CD4-positive, alpha-beta T cell treated with Interleukin-15 for 1 hour (primary cell): Measurements from ENCODE around the gene PPP3CA.

Experiments
- DNase-seq: peaks from one replicate; pipeline ENCODE4 v3.0.0-alpha.2; 2020

The PPP3CA gene

DNA sequence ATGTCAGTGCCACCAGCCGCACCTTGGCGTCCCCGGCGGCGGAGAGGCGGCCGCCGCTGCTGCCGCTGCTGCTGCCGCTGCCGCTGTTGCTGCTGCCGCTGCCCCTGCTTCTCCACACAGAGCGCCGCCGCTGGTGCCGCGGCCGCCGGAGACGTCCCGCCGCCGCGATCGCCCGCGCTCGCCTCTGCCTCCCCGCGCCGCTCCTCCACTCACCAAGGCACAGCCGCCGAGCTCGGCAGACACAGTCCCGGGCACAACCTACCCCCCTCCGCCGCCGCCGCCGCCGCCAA, at the start of gene PPP3CA:
Gene PPP3CA (minus strand): TSS at position 260 of the 290 bp plus-strand sequence.
- no peak for DNase-seq

DNA sequence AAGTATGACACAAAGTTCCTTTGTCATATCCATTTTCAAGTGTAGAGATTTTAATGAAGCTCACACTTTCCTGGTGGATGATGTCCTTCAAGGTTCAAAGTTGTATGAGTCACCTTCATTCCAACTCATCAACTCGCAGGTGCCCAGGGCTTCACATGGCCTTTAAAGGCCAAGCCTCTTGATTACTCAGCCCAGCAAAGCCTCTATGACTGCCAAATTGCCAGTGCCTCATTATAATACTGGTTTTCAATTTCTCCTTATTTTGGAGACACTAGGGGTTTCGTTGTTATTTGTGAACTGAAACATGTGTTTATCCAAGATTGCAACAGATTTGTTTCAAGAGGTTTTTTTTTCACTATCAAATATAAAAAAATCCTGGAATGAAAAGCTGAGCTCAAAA, 45.9 kb upstream of the PPP3CA start:
- no peak for DNase-seq

GRCh38 chr4:101370663-101371210, 23.4 kb upstream of the PPP3CA start:
- no peak for DNase-seq

- no peak for DNase-seq
Measured at GRCh38 chr4:101367201-101367600, 19.9 kb upstream of the PPP3CA start.

DNA sequence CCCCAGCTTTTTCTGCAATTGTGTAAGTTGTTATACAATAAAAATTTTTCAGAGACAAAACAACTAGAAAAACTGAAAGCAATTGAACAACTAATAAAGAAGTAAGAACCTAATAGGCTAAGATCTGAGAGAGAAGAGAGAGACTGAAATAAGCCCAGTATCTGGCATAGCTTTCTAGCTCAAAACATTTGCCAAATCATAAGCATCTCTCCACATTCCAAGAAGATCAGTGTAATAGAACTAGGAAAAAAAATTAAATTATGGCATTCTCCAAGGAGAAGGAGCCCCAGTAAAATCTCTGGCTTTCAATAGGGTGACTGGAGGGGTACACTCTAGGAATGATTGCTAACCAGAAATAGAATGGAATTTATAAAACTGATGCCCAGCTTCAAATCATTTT, 19.0 kb upstream of the PPP3CA start:
- DNase-seq: no peak

DNA sequence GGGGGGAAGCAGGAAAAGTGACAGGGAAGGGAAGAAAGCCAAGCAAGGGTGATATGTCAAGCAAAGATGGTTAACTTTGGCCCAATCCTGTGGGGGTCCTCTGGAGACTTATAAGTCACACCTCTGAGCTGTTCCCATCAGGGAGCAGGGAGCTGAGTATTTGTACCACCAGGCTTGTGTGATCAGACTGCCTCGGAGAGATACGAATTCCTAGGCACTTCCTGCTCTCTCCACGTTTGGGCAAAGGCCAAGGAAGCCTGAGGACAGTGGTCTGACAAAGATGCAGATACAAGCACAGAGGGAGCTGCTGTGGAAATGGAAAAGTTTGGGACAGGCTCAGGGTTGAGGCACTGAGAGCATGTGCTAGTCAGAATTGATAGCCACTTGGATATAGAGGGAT, 10.4 kb upstream of the PPP3CA start:
- no peak for DNase-seq

DNA sequence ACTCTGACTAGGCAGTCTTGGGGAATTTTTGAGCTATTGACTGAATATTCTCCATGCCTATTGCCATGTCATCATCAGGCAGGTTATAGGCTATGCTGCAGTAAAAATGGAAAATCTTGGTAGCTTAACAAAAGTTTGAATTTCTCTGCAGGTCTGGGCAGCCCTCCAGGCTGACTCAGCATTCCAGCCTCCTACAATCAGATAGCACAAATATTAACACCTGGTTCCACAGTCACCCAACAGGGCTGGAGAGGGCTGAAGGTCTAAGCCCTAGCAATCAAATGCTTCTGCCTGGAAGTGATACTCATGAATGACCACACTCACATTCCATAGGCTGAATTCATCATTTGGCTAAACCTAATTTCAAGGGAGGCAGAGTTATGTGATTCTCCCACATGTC, 9.6 kb upstream of the PPP3CA start:
- no peak for DNase-seq

- DNase-seq: no peak
Measured at GRCh38 chr4:101355767-101356702, 8.7 kb upstream of the PPP3CA start.

DNA sequence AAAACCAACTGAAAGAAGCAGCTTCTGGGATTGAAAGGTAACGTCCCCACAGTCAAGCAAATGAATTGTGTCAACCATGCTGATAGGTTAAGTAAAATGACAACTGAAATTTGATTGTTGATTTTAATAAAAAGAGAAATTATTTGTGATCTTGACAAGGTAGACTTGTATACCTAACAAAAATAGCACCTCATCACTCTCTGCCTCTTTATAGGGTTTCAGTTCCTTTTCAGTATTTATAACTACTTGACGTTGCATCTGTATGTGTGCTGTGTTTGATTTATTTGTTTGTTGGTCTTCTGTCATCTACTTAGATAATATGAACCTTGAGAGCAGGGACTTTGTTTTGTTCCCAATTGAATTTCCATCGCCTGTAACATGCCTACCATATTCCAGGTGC, 7.9 kb upstream of the PPP3CA start:
- no peak for DNase-seq

DNA sequence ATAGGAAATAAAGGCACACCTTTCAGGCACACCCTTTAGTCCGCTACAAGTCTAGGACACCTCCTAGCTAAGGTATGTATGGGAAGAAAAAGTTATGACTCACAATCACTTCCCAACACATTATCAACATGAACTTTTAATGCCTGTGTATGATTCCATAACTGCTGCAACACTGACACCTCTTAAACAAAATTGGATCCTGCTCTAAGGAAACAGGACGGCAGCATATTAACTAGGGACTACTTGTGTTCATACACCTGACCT, 2.4 kb upstream of the PPP3CA start:
- no peak for DNase-seq

- no peak for DNase-seq
Measured at GRCh38 chr4:101348995-101349800, 1.9 kb upstream of the PPP3CA start.

DNA sequence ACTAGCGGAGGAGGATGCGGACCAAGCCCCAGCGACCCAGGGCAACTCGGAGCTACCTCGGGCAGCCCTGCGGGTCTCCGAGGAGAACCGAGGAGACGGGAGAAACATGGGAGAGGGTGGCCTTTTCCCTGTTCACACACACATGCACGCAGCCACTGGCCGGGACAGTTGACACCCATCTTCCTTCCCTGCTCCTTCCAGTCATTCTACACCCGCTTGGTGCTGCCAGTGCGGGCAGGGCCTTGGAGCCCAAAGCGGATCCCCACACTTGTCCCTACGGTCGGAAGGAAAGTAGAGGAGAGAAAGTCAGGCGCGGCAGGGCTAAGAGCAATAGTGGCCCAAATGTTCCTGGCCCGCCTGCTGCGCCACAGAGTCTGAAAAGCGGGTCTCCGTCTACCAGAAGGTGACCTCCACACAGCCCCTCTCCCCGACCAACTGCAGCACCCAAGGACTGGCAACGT, 1.1 kb upstream of the PPP3CA start:
- DNase-seq: no peak

GRCh38 chr4:101347557-101348366, 436 bp upstream of the PPP3CA start:
- DNase-seq: peak; percentile 98

DNA sequence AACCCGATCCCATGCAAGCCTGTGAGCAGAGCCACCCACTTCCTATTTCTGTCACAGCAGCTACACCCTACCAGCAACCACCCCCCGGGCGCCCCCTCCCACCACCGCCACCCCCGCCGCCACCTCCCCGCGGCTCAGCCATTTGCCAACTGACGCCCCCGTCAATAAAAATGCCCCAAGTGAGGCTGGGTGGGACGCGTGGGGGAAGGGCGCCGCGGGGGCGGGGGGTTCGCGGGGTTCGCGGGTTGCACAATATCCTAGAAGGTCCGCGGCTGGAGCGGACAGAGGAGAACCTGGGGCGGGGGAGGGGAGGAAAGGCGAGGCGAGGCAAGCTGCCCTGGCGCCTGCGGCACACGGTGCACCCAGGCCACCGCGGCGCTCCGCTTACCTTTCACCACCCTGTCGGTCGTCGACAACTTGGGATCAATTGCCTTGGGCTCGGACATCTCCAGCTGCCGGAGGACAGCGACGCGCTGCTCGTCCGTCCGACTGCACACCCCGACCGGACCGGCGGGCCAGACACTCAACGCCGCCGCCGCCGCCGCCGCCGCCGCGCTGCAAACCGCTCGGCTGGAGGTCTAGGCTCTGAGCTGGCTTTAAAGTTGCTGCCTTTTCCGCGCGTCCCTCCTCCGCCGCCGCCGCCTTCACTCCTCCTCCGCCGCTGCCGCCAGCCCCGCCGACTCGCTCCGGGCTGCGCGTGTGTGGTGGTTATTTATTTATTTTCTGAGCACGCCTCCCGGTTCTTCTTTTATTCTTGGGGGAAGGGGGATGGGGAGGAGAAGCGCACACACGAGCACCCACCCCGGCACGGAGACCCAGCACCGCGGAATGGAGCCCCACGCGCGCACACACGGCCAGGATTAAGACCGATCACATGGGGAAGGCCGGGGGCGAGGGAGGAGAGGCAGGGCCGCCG, 717 bp downstream of the PPP3CA start:
- peak; percentile 62 for DNase-seq

DNA sequence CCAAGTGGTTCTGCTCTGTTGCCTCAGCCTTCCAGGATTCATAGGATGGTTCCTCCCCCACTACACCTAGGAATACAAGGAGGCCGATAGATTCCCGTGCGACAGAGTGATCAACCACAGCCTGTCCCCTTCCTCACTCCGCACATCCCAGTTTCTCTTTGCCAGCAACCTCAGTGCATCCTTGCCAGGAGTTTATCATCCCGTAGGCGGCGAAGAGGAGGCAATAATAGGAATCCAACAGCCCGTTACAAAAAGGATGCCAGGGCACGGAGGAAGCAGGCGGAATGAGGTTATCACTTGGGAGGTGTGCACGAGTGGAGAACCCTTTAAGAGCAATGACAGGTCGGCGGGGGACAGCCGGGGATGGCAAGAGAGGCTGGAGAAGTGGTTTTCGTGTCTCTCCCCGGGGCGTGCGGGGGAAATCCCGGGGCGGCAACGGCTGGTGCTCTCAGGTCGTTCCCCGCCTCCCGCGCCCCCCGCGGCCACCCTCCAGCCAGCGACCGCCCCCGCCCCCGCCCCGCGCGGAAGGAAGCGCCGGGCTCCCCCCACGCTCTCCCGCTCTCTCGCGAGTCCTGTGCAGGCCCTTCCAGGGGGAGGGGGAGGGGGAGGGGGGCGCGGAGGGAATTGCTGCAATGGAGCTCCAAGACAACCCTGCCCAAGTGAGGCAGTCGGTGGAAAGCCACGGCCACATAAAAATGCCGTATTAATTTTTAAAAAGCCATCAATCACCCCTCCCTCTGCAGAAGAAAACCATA, 1.6 kb downstream of the PPP3CA start:
- DNase-seq: peak; percentile 78

GRCh38 chr4:101345271-101345595, 2.1 kb downstream of the PPP3CA start:
- no peak for DNase-seq

GRCh38 chr4:101339332-101339731, 8.0 kb downstream of the PPP3CA start:
- DNase-seq: no peak

- DNase-seq: no peak
Measured at GRCh38 chr4:101337688-101338087, 9.6 kb downstream of the PPP3CA start.

GRCh38 chr4:101334963-101335572, 12.3 kb downstream of the PPP3CA start:
- no peak for DNase-seq

GRCh38 chr4:101332424-101332823, 14.9 kb downstream of the PPP3CA start:
- DNase-seq: no peak

GRCh38 chr4:101331017-101331416, 16.3 kb downstream of the PPP3CA start:
- DNase-seq: no peak
